ENCODE data around the gene PAIP1.

Gene PAIP1

GRCh38 chr5:43602461-43603343, 45.8 kb upstream of the PAIP1 start, which contains the start of gene NNT:
Gene NNT (plus strand): TSS chr5:43603180. CDS start chr5:43609196, 6,016 bp downstream.
- TF ChIP-seq, protein P1, sequence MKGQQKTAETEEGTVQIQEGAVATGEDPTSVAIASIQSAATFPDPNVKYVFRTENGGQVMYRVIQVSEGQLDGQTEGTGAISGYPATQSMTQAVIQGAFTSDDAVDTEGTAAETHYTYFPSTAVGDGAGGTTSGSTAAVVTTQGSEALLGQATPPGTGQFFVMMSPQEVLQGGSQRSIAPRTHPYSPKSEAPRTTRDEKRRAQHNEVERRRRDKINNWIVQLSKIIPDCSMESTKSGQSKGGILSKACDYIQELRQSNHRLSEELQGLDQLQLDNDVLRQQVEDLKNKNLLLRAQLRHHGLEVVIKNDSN (IDR thresholded peaks at IDR 0.05) = peak; percentile 94
- TF ChIP-seq TAF1 (IDR thresholded peaks at IDR 0.05; ENCODE audit: low read depth) (peak; percentile 45; the same call in 1 of the 2 replicates), REST (IDR thresholded peaks at IDR 0.05; ENCODE audit: low read depth) (no peak), TEAD4 (IDR thresholded peaks at IDR 0.05) (0 out of 2 replicates have a peak, but pooled peaks have one; percentile 10), FOXM1 (IDR thresholded peaks at IDR 0.05; ENCODE audit: borderline replicate concordance, low read depth) (no peak), CREB1 (IDR thresholded peaks at IDR 0.05; ENCODE audit: low read depth) (no peak), EGR1 (IDR thresholded peaks at IDR 0.05) (no peak), ZBTB7A (IDR thresholded peaks at IDR 0.05; ENCODE audit: low read depth) (peak; percentile 82)
- TF ChIP-seq, protein P2, sequence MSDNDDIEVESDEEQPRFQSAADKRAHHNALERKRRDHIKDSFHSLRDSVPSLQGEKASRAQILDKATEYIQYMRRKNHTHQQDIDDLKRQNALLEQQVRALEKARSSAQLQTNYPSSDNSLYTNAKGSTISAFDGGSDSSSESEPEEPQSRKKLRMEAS (IDR thresholded peaks at IDR 0.05) = peak; percentile 84

GRCh38 chr5:43601454-43602260, 44.8 kb upstream of the PAIP1 start:
- TF ChIP-seq RAD21 (IDR thresholded peaks at IDR 0.05; ENCODE audit: low read depth) (no peak), NFIC (IDR thresholded peaks at IDR 0.05) (no peak), EP300 (IDR thresholded peaks at IDR 0.05; ENCODE audit: borderline replicate concordance) (no peak), REST (IDR thresholded peaks at IDR 0.05; ENCODE audit: low read depth) (no peak), ZBTB7A (IDR thresholded peaks at IDR 0.05; ENCODE audit: low read depth) (no peak), TEAD4 (IDR thresholded peaks at IDR 0.05) (no peak), CREB1 (IDR thresholded peaks at IDR 0.05; ENCODE audit: low read depth) (no peak), TCF12 (IDR thresholded peaks at IDR 0.05; ENCODE audit: low read depth) (no peak), CEBPB (IDR thresholded peaks at IDR 0.05) (no peak)
- TF ChIP-seq, protein P2 (IDR thresholded peaks at IDR 0.05) = no peak

GRCh38 chr5:43592363-43592762, 35.5 kb upstream of the PAIP1 start:
- no peak for TF ChIP-seq CEBPB (IDR thresholded peaks at IDR 0.05)
- TF ChIP-seq TEAD4 (IDR thresholded peaks at IDR 0.05) = no peak
- TF ChIP-seq EP300 (IDR thresholded peaks at IDR 0.05; ENCODE audit: borderline replicate concordance) = no peak
- no peak for TF ChIP-seq TCF12 (IDR thresholded peaks at IDR 0.05; ENCODE audit: low read depth)
- TF ChIP-seq RAD21 (IDR thresholded peaks at IDR 0.05; ENCODE audit: low read depth) = no peak
- no peak for TF ChIP-seq EGR1 (IDR thresholded peaks at IDR 0.05)
- TF ChIP-seq YY1 (IDR thresholded peaks at IDR 0.05; ENCODE audit: low read depth) = no peak
- TF ChIP-seq, protein P1 (IDR thresholded peaks at IDR 0.05) = no peak
- TF ChIP-seq CREB1 (IDR thresholded peaks at IDR 0.05; ENCODE audit: low read depth) = no peak
- no peak for TF ChIP-seq FOXM1 (IDR thresholded peaks at IDR 0.05; ENCODE audit: borderline replicate concordance, low read depth)
- TF ChIP-seq TAF1 (IDR thresholded peaks at IDR 0.05; ENCODE audit: low read depth) = no peak
- no peak for TF ChIP-seq REST (IDR thresholded peaks at IDR 0.05; ENCODE audit: low read depth)
- TF ChIP-seq, protein P2 (IDR thresholded peaks at IDR 0.05) = no peak

All from Ishikawa (cell line).